Adrenal gland (tissue), 5 donors: ENCODE data around the gene CELSR2.

ENCODE experiments used
- POLR2A ChIP-seq, 2 donors: fragments of 450-650 bp; IDR thresholded peaks; one replicate each; pipeline ENCODE4 v1.6.1; 2017; ENCODE audit warnings: antibody characterized with exemption in 2 of 2, mild to moderate bottlenecking in 2 of 2, moderate library complexity in 1 of 2
- TF ChIP-seq, protein P1 (sequence below), 6 experiments: fragments of 450-650 bp in 4 of 6; fragments of 200-600 bp in 2 of 6; sonication (generic) in 1 of 6; IDR thresholded peaks; 1 replicate in 5 of 6; 2 replicates in 1 of 6; pipeline versions ENCODE4 v1.5.1 to v1.8.0; 2016 to 2021; ENCODE audit warnings: antibody characterized with exemption in 6 of 6, mild to moderate bottlenecking in 2 of 6, moderate library complexity in 1 of 6
- donor health status: DM: no; HTN: no; CAD: no.

- TF ChIP-seq, protein P1, sequence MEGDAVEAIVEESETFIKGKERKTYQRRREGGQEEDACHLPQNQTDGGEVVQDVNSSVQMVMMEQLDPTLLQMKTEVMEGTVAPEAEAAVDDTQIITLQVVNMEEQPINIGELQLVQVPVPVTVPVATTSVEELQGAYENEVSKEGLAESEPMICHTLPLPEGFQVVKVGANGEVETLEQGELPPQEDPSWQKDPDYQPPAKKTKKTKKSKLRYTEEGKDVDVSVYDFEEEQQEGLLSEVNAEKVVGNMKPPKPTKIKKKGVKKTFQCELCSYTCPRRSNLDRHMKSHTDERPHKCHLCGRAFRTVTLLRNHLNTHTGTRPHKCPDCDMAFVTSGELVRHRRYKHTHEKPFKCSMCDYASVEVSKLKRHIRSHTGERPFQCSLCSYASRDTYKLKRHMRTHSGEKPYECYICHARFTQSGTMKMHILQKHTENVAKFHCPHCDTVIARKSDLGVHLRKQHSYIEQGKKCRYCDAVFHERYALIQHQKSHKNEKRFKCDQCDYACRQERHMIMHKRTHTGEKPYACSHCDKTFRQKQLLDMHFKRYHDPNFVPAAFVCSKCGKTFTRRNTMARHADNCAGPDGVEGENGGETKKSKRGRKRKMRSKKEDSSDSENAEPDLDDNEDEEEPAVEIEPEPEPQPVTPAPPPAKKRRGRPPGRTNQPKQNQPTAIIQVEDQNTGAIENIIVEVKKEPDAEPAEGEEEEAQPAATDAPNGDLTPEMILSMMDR (IDR thresholded peaks at IDR 0.05) = no peak
- no peak for TF ChIP-seq POLR2A (IDR thresholded peaks at IDR 0.05)
These were observed 5.3 kb downstream of the CELSR2 start for GRCh38 chr1:109254621-109255096.
